ENCODE data around the gene NCAN. TPM values are rescaled to one million over a fixed set of nuclear protein-coding genes. Genes with fewer than 3 reads are reported as not detected.

The NCAN gene
- total and polyA plus RNA-seq, 2 of the 4 experiments (the other 2 are of a cell fraction), result not detected

DNA sequence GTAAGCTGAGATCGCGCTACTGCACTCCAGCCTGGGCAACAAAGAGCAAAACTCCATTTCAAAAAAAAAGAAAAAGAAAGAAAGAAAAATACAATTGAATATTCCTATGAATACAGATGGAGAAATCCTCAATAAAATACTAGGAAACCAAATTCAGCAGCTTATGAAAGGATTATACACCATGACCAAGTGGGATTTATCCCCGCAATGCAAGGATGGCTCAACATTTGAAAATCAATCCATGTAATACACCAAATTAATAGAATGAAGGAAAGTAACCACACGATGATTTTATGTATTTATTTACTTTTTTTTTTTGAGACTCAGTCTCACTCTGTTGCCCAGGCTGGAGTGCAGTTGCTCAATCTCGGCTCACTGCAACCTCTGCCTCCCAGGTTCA lies 80.8 kb downstream of the NCAN start:
- H3K9me3 ChIP-seq (ENCODE audit: control insufficient read depth, insufficient read depth, low read length), result no peaks in the 10 kb centered on the region
- H4K5ac ChIP-seq (ENCODE audit: low read depth, low read length), result no peak overlapping the region
- H3K36me3 ChIP-seq (ENCODE audit: control insufficient read depth, insufficient read depth, low read length), result peaks cover 42% of the 10 kb centered on the region
- no peak overlapping the region for H2AK9ac ChIP-seq (replicated peaks; ENCODE audit: low read depth, low read length, poor library complexity)
- H3K27me3 ChIP-seq (ENCODE audit: control insufficient read depth, insufficient read depth, low read length), result no peaks in the 10 kb centered on the region
- ChIA-PET POLR2A (ENCODE audit: unreplicated experiment) (no interaction called here), CTCF (no interaction called here)
- H3K4me3 ChIP-seq (ENCODE audit: insufficient read depth, low read depth, low read length), result no peak overlapping the region
- intact Hi-C loops (cut with micrococcal nuclease), result no loop called here
- TF ChIP-seq CHD1 (IDR thresholded peaks at IDR 0.05; ENCODE audit: low read depth, low read length) (no peak), NFE2L2 (IDR thresholded peaks at IDR 0.05; ENCODE audit: low read depth, low read length) (no peak), FOS (IDR thresholded peaks at IDR 0.05; ENCODE audit: low read depth, low read length) (no peak), POLR2A (IDR thresholded peaks at IDR 0.05; ENCODE audit: low read depth, low read length) (no peak), BHLHE40 (IDR thresholded peaks at IDR 0.05; ENCODE audit: low read depth, low read length) (no peak), MAFK (IDR thresholded peaks at IDR 0.05; ENCODE audit: low read depth, low read length) (no peak), CEBPB (IDR thresholded peaks at IDR 0.05; ENCODE audit: low read depth, low read length) (no peak), SMC3 (IDR thresholded peaks at IDR 0.05; ENCODE audit: low read depth, low read length) (no peak), RCOR1 (IDR thresholded peaks at IDR 0.05; ENCODE audit: insufficient replicate concordance, low read length) (no peak), MXI1 (IDR thresholded peaks at IDR 0.05; ENCODE audit: borderline replicate concordance, low read depth, low read length) (no peak), MAZ (IDR thresholded peaks at IDR 0.05; ENCODE audit: borderline replicate concordance, low read depth, low read length) (no peak), RFX5 (IDR thresholded peaks at IDR 0.05; ENCODE audit: low read depth, low read length) (no peak), RAD21 (IDR thresholded peaks at IDR 0.05; ENCODE audit: low read length) (no peak)
- TF ChIP-seq, protein P1, sequence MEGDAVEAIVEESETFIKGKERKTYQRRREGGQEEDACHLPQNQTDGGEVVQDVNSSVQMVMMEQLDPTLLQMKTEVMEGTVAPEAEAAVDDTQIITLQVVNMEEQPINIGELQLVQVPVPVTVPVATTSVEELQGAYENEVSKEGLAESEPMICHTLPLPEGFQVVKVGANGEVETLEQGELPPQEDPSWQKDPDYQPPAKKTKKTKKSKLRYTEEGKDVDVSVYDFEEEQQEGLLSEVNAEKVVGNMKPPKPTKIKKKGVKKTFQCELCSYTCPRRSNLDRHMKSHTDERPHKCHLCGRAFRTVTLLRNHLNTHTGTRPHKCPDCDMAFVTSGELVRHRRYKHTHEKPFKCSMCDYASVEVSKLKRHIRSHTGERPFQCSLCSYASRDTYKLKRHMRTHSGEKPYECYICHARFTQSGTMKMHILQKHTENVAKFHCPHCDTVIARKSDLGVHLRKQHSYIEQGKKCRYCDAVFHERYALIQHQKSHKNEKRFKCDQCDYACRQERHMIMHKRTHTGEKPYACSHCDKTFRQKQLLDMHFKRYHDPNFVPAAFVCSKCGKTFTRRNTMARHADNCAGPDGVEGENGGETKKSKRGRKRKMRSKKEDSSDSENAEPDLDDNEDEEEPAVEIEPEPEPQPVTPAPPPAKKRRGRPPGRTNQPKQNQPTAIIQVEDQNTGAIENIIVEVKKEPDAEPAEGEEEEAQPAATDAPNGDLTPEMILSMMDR (conservative IDR thresholded peaks at IDR 0.05; ENCODE audit: low read depth, low read length), result no peak
- TF ChIP-seq, protein P2, sequence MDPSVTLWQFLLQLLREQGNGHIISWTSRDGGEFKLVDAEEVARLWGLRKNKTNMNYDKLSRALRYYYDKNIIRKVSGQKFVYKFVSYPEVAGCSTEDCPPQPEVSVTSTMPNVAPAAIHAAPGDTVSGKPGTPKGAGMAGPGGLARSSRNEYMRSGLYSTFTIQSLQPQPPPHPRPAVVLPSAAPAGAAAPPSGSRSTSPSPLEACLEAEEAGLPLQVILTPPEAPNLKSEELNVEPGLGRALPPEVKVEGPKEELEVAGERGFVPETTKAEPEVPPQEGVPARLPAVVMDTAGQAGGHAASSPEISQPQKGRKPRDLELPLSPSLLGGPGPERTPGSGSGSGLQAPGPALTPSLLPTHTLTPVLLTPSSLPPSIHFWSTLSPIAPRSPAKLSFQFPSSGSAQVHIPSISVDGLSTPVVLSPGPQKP (IDR thresholded peaks at IDR 0.05; ENCODE audit: borderline replicate concordance, low read depth, low read length), result no peak
- TF ChIP-seq, protein P3, sequence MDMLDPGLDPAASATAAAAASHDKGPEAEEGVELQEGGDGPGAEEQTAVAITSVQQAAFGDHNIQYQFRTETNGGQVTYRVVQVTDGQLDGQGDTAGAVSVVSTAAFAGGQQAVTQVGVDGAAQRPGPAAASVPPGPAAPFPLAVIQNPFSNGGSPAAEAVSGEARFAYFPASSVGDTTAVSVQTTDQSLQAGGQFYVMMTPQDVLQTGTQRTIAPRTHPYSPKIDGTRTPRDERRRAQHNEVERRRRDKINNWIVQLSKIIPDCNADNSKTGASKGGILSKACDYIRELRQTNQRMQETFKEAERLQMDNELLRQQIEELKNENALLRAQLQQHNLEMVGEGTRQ (IDR thresholded peaks at IDR 0.05; ENCODE audit: low read depth, low read length), result no peak
- no peaks in the 10 kb centered on the region for H3K4me1 ChIP-seq (ENCODE audit: control insufficient read depth, insufficient read depth, low read length)
- H4K8ac ChIP-seq (ENCODE audit: low read depth in 2 of 2, low read length in 2 of 2), result no peak overlapping the region
- in situ Hi-C loops (cut with MboI; ENCODE audit: low sequenced_read_pairs), result no loop called here
- H2BK15ac ChIP-seq (ENCODE audit: low read depth, low read length), result no peak overlapping the region
- no peak overlapping the region for H2BK20ac ChIP-seq (ENCODE audit: low read depth, low read length)
- no peak overlapping the region for H2AFZ ChIP-seq (replicated peaks; ENCODE audit: low read length, poor library complexity)
- H3K9ac ChIP-seq (ENCODE audit: low read depth, low read length), result no peak overlapping the region
- H2AK5ac ChIP-seq (ENCODE audit: low read depth, low read length), result no peak overlapping the region
- DNase-seq (no peak), ATAC-seq (ENCODE audit: low read depth) (no peak)
- H2BK120ac ChIP-seq (ENCODE audit: low read depth, low read length), result no peak overlapping the region
- dilution Hi-C loops (cut with HindIII; ENCODE audit: low sequenced_read_pairs, unreplicated experiment), result no loop called here
- H3K27ac ChIP-seq (ENCODE audit: insufficient read depth, low read length), result no peak overlapping the region
- H3K56ac ChIP-seq (ENCODE audit: extremely low read depth, insufficient read depth, low read length), result no peak overlapping the region
- H3K9me1 ChIP-seq (ENCODE audit: insufficient read depth, low read length), result no peaks in the 10 kb centered on the region
- H4K20me1 ChIP-seq (ENCODE audit: insufficient read depth, low read length), result no peaks in the 10 kb centered on the region
- no peak overlapping the region for H2BK5ac ChIP-seq (ENCODE audit: low read depth, low read length, poor library complexity, severe bottlenecking)
- no peak overlapping the region for H3K14ac ChIP-seq (replicated peaks; ENCODE audit: low read depth, low read length)
- H4K91ac ChIP-seq (ENCODE audit: insufficient read depth, low read depth, low read length), result no peak overlapping the region
- BruUV-seq (replicated peaks), result no TSS peak
- H3K18ac ChIP-seq (ENCODE audit: low read depth, low read length), result no peak overlapping the region
- no peak overlapping the region for H3K23ac ChIP-seq (ENCODE audit: low read depth, low read length)
- no CpG with 5 or more reads among the region's 5 CpGs for WGBS, 2 experiments (ENCODE audit: extremely low coverage in 2 of 2, insufficient read length in 1 of 2)
- H3K4me2 ChIP-seq (ENCODE audit: low read depth, low read length), result no peak overlapping the region
- H3K4ac ChIP-seq (ENCODE audit: low read depth, low read length), result no peak overlapping the region
- no peaks in the 10 kb centered on the region; a peak in 2 of 4 replicates for H3K79me1 ChIP-seq (ENCODE audit: low read depth in 1 of 2, low read length in 2 of 2)
